OCI-LY7 (cell line): Measurements from ENCODE around the gene XNDC1N. TPM values are rescaled to one million over a fixed set of nuclear protein-coding genes. Genes with fewer than 3 reads are reported as not detected.

Experiments
- Bru-seq: library from RNA; stranded (reverse); fragments of 400-500 nt; gene quantifications from one replicate; lab custom pipeline; 2021; lab: Mats Ljungman, UMichigan
- BruChase-seq, 2 experiments: library from RNA; stranded (reverse); fragments of 400-500 nt; gene quantifications; one replicate each; lab custom pipeline; 2021; lab: Mats Ljungman, UMichigan
- BruUV-seq: library from RNA; stranded (reverse); fragments of 400-500 nt; replicated peaks from 2 replicates; lab custom pipeline; 2021; lab: Mats Ljungman, UMichigan
- CTCF ChIA-PET: fragments of 300-600 bp; sonication (Branson Sonifier 250); formaldehyde crosslinking; loops from one replicate; lab custom pipeline; 2022; ENCODE audit warnings: antibody characterized with exemption; ENCODE audit not compliant: unreplicated experiment; lab: Charles Lee
- POLR2A ChIA-PET: fragments of 300-600 bp; sonication (Branson Sonifier 250); formaldehyde crosslinking; loops from one replicate; lab custom pipeline; 2022; ENCODE audit warnings: antibody characterized with exemption; lab: Charles Lee
- DNase-seq: peaks from one replicate; pipeline ENCODE4 v3.0.0-alpha.2; 2015; ENCODE audit warnings: low spot score
- H2AFZ ChIP-seq: fragments of 200-600 bp; sonication (generic), shearing (Covaris generic); 2 replicates; pipeline ENCODE4 v1.6.1; 2014; ENCODE audit warnings: mild to moderate bottlenecking, antibody characterized with exemption, low read length, moderate library complexity
- H3K27ac ChIP-seq: fragments of 200-600 bp; sonication (generic); 2 replicates; pipeline ENCODE4 v1.5.1; 2014; ENCODE audit warnings: mixed run types, low read depth, mild to moderate bottlenecking, moderate library complexity, low read length, inconsistent platforms; ENCODE audit not compliant: poor library complexity, severe bottlenecking
- H3K36me3 ChIP-seq: fragments of 200-600 bp; sonication (generic); 2 replicates; pipeline ENCODE4 v1.6.1; 2014; ENCODE audit warnings: mild to moderate bottlenecking, antibody characterized with exemption, low read length, moderate library complexity, mixed read lengths; ENCODE audit not compliant: insufficient read depth
- H3K4me1 ChIP-seq: fragments of 200-600 bp; sonication (generic); 2 replicates; pipeline ENCODE4 v1.5.1; 2014; ENCODE audit warnings: mild to moderate bottlenecking, low read length; ENCODE audit not compliant: insufficient read depth, poor library complexity, severe bottlenecking
- H3K4me2 ChIP-seq: fragments of 200-600 bp; sonication (generic); 2 replicates; pipeline ENCODE4 v1.6.1; 2014; ENCODE audit warnings: mild to moderate bottlenecking, low read length
- H3K4me3 ChIP-seq: fragments of 200-600 bp; sonication (generic); 2 replicates; pipeline ENCODE4 v1.5.1; 2014; ENCODE audit warnings: mild to moderate bottlenecking, low read depth, low read length; ENCODE audit not compliant: poor library complexity, severe bottlenecking
- H3K79me2 ChIP-seq: fragments of 200-600 bp; sonication (generic); 2 replicates; pipeline ENCODE4 v1.6.1; 2016; ENCODE audit warnings: low read depth, mild to moderate bottlenecking, low read length, moderate library complexity, mixed read lengths; ENCODE audit not compliant: insufficient read depth
- H3K9me2 ChIP-seq: fragments of 200-600 bp; sonication (generic); 2 replicates; pipeline ENCODE4 v1.6.1; 2016; ENCODE audit warnings: mild to moderate bottlenecking, low read length, mixed read lengths; ENCODE audit not compliant: insufficient read depth
- H3K9me3 ChIP-seq: fragments of 200-600 bp; sonication (generic); 2 replicates; pipeline ENCODE4 v1.6.1; 2014; ENCODE audit warnings: mild to moderate bottlenecking, mixed run types, low read length, mixed read lengths
- H4K20me1 ChIP-seq: fragments of 200-600 bp; sonication (generic); 2 replicates; pipeline ENCODE4 v1.6.1; 2014; ENCODE audit warnings: mild to moderate bottlenecking, antibody characterized with exemption, low read length, moderate library complexity, mixed read lengths; ENCODE audit not compliant: insufficient read depth
- EZH2phosphoT487 ChIP-seq: fragments of 200-600 bp; sonication (generic); IDR thresholded peaks from 2 replicates; pipeline ENCODE4 v1.6.1; 2018; ENCODE audit warnings: low read depth, borderline replicate concordance, mild to moderate bottlenecking, mixed run types, antibody characterized with exemption, low read length, moderate library complexity, mixed read lengths
- intact Hi-C: fragments of 100-400 bp; cut with micrococcal nuclease; formaldehyde crosslinking; loops from one replicate; pipeline ENCODE4 v1.10.0; 2022; ENCODE audit not compliant: unreplicated experiment
- long read RNA-seq: library from polyadenylated mRNA; stranded (forward); transcript quantifications from one replicate; pipeline ENCODE4 v2.0.0, GENCODE V29; 2022
- total RNA-seq, 2 experiments: library from RNA; depleted of rRNA in 1 of 2; stranded (reverse); fragments of >200 nt in 1 of 2; shearing (Covaris generic) in 1 of 2; gene quantifications; 2 replicates each; pipeline ENCODE4 v1.2.3, GENCODE V29; 2014 to 2022
- TF ChIP-seq, protein P1 (sequence below): fragments of 200-600 bp; sonication (generic); conservative IDR thresholded peaks from 2 replicates; pipeline ENCODE4 v1.5.1; 2014; ENCODE audit warnings: mild to moderate bottlenecking, antibody characterized with exemption, low read length, moderate library complexity, mixed read lengths

XNDC1N gene, protein sequence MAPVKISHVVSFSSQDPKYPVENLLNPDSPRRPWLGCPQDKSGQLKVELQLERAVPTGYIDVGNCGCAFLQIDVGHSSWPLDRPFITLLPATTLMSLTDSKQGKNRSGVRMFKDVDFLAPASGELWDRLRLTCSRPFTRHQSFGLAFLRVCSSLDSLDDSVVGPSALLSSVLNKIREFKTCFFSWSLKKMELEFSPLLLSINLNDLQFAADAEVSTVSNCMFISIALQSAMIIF
- total RNA-seq (2014; rRNA removed; shearing (Covaris generic)) (32.2 and 33.3 TPM in 2 replicates), total RNA-seq (2022) (33.4 and 37.0 TPM in 2 replicates), Bru-seq, nascent RNA (percentile 71 among the genes with signal in this experiment), BruChase-seq, experiment 1, labeled RNA remaining after a 6-hour chase (percentile 76 among the genes with signal in this experiment), BruChase-seq, experiment 2, labeled RNA remaining after a 2-hour chase (percentile 78 among the genes with signal in this experiment)
- long read RNA-seq, partial matches to known transcripts = 0 of 28 reads
- long read RNA-seq, other reads (novel, unspliced or antisense) = 27 of 28 reads

GRCh38 chr11:71927820-71928736, at the start of gene XNDC1N:
TSS of gene XNDC1N (minus strand) at chr11:71928594. CDS start at chr11:71923353, 5,241 bp downstream.
- H3K36me3 ChIP-seq = peaks cover 30% of the 10 kb centered on the region
- DNase-seq = peak; percentile 92
- H3K4me1 ChIP-seq = peaks cover 31% of the 10 kb centered on the region
- intact Hi-C loops = loop anchor here (1.0 kb wide), 1 partner anchor 141 kb away; no protein-coding TSS in a partner anchor
- H2AFZ ChIP-seq = peak within 1 kb of the TSS; percentile 79; the same call in 1 of the 2 replicates
- H3K4me2 ChIP-seq = peak within 1 kb of the TSS; percentile 86
- peak within 1 kb of the TSS; percentile 88 for H3K4me3 ChIP-seq
- no peaks in the 10 kb centered on the region for H3K9me2 ChIP-seq
- ChIA-PET CTCF (interaction anchor here (1.3 kb wide), 1 partner anchor 49 kb away, joined by 4 read pairs; no protein-coding TSS in a partner anchor), POLR2A (interaction anchor here (0.6 to 1.9 kb wide), 11 partner anchors 10 to 960 kb away, joined by 3 to 6 read pairs (median 3); no protein-coding TSS in a partner anchor)
- TF ChIP-seq, protein P1, sequence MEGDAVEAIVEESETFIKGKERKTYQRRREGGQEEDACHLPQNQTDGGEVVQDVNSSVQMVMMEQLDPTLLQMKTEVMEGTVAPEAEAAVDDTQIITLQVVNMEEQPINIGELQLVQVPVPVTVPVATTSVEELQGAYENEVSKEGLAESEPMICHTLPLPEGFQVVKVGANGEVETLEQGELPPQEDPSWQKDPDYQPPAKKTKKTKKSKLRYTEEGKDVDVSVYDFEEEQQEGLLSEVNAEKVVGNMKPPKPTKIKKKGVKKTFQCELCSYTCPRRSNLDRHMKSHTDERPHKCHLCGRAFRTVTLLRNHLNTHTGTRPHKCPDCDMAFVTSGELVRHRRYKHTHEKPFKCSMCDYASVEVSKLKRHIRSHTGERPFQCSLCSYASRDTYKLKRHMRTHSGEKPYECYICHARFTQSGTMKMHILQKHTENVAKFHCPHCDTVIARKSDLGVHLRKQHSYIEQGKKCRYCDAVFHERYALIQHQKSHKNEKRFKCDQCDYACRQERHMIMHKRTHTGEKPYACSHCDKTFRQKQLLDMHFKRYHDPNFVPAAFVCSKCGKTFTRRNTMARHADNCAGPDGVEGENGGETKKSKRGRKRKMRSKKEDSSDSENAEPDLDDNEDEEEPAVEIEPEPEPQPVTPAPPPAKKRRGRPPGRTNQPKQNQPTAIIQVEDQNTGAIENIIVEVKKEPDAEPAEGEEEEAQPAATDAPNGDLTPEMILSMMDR = no peak
- TF ChIP-seq EZH2phosphoT487 = no peak
- TSS peak; percentile 89 for BruUV-seq
- H3K9me3 ChIP-seq = no peaks in the 10 kb centered on the region
- H4K20me1 ChIP-seq = 0 out of 2 replicates have a peak, but pooled peaks cover 3% of the 10 kb centered on the region
- H3K27ac ChIP-seq = peak within 1 kb of the TSS; percentile 76
- H3K79me2 ChIP-seq = peaks cover 57% of the 10 kb centered on the region

DNA sequence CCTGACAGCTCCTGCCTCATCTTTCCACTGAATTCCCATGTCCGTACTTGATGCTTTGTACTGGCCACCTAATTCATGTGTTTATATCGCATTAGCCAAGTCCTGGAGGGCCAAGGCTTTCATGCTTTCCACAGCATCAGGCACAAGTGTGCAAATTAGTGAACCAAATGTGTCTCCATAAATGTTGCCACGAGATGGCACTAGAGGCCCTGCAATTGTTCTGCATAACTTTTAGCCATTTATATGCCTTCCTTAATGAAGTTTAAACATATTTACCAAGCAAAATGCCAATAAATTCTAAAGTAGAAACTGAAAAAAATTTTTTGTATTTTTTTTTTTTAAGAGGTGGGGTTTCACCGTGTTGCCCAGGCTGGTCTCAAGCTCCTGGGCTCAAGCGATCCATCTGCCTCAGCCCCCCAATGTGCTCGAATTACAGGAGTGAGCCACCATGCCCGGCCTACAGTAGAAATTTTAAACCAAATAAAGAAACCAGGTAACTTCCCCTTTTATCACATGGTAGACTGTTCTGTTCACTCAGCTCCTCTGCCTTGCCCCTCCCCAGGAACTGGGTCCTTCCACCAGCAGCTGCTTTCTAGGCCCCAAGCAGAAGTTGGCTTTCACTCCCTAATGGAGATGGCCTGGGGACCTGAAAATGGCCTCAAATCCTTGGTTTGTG, 49.5 kb upstream of the XNDC1N start:
- Histone ChIP-seq H3K4me2 (peak overlapping the region; percentile 46), H3K79me2 (no peaks in the 10 kb centered on the region), H3K4me3 (no peak overlapping the region), H4K20me1 (peaks cover 14% of the 10 kb centered on the region; the same call in 1 of the 2 replicates), H3K36me3 (peaks cover 39% of the 10 kb centered on the region), H2AFZ (no peak overlapping the region), H3K4me1 (peaks cover 17% of the 10 kb centered on the region), H3K9me3 (no peaks in the 10 kb centered on the region), H3K9me2 (no peaks in the 10 kb centered on the region), H3K27ac (peak overlapping the region; percentile 55)
- TF ChIP-seq, protein P1 = peak; percentile 92
- no peak for TF ChIP-seq EZH2phosphoT487
- CTCF ChIA-PET = interaction anchor here (1.2 to 1.4 kb wide), 2 partner anchors 38 to 49 kb away, joined by 3 to 4 read pairs; partner anchors contain the start of genes RNF121 and XNDC1N
- BruUV-seq = no TSS peak
- intact Hi-C loops = loop anchor here (1.0 to 2.0 kb wide), 2 partner anchors 113 to 166 kb away; no protein-coding TSS in a partner anchor
- POLR2A ChIA-PET = interaction anchor here (1.5 kb wide), 1 partner anchor 10 kb away, joined by 4 read pairs; no protein-coding TSS in a partner anchor
- DNase-seq = peak; percentile 77
